A673 (cell line): ENCODE results near the gene LMF1.

Experiments used
- CTCF ChIP-seq: fragments of 300-800, 200-600 bp; sonication (generic); conservative IDR thresholded peaks from 2 replicates; pipeline ENCODE4 v1.5.1; 2017; ENCODE audit warnings: low read depth, mild to moderate bottlenecking, antibody characterized with exemption, low read length, moderate library complexity, mixed read lengths
- EZH2 ChIP-seq: fragments of 200-600 bp; sonication (generic); IDR thresholded peaks from 2 replicates; pipeline ENCODE4 v1.6.1; 2017; ENCODE audit warnings: borderline replicate concordance, low read depth, mild to moderate bottlenecking, mixed read lengths, antibody characterized with exemption, low read length; ENCODE audit not compliant: poor library complexity, severe bottlenecking

- no peak for TF ChIP-seq CTCF
- no peak for TF ChIP-seq EZH2
Measured at GRCh38 chr16:878886-879285, 91.9 kb downstream of the LMF1 start.
